ENCODE results near the gene SLC39A11.
"Not testable (repeated sequence)": the region's sequence is repeated elsewhere in the genome, so short reads cannot be mapped to it uniquely, and the experiment has no call there.

DNA sequence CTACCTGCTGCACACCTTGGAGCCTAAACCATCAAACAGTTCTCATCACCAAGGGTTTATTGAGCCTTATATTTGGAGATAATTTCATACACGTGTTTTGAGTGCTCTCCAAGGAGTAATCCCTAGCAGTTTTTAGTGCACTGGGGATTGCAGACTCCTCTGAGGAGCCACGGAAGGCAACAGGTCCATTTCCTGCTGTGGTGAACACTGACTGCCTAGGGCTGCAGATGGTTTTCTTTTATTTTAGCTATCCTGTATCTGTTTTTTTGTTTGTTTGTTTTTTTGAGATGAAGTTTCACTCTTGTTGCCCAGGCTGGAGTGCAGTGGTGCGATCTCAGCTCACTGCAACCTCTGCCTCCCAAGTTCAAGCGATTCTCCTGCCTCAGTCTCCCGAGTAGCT is 93.0 kb downstream of the SLC39A11 start:
- not testable (repeated sequence) for TF ChIP-seq EZH2, EZH2phosphoT487 (IDR thresholded peaks at IDR 0.05)
- TF ChIP-seq, protein P1, sequence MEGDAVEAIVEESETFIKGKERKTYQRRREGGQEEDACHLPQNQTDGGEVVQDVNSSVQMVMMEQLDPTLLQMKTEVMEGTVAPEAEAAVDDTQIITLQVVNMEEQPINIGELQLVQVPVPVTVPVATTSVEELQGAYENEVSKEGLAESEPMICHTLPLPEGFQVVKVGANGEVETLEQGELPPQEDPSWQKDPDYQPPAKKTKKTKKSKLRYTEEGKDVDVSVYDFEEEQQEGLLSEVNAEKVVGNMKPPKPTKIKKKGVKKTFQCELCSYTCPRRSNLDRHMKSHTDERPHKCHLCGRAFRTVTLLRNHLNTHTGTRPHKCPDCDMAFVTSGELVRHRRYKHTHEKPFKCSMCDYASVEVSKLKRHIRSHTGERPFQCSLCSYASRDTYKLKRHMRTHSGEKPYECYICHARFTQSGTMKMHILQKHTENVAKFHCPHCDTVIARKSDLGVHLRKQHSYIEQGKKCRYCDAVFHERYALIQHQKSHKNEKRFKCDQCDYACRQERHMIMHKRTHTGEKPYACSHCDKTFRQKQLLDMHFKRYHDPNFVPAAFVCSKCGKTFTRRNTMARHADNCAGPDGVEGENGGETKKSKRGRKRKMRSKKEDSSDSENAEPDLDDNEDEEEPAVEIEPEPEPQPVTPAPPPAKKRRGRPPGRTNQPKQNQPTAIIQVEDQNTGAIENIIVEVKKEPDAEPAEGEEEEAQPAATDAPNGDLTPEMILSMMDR (IDR thresholded peaks at IDR 0.05): not testable (repeated sequence)
